ENCODE results near the gene RASGRF1.

The RASGRF1 gene

GRCh38 chr15:79065706-79066376 is 24.7 kb downstream of the RASGRF1 start:
- DNase-seq = no peak

- no peak for DNase-seq
Observed at GRCh38 chr15:79065361-79065705, 25.2 kb downstream of the RASGRF1 start.

GRCh38 chr15:79064496-79064895 is 26.1 kb downstream of the RASGRF1 start:
- DNase-seq = no peak

GRCh38 chr15:79060175-79060574 is 30.4 kb downstream of the RASGRF1 start:
- no peak for DNase-seq

- no peak for DNase-seq
Observed at GRCh38 chr15:79059081-79059572, 31.5 kb downstream of the RASGRF1 start.

GRCh38 chr15:79058260-79058850 is 32.2 kb downstream of the RASGRF1 start:
- DNase-seq = no peak

- no peak for DNase-seq
Observed at GRCh38 chr15:79057050-79057449, 33.5 kb downstream of the RASGRF1 start.

GRCh38 chr15:79054350-79054749 is 36.2 kb downstream of the RASGRF1 start:
- DNase-seq = no peak

GRCh38 chr15:79053894-79054293 is 36.7 kb downstream of the RASGRF1 start:
- no peak for DNase-seq

GRCh38 chr15:79051941-79052731 is 38.4 kb downstream of the RASGRF1 start:
- no peak for DNase-seq

GRCh38 chr15:79051029-79051428 is 39.6 kb downstream of the RASGRF1 start:
- no peak for DNase-seq

GRCh38 chr15:79050341-79050740 is 40.2 kb downstream of the RASGRF1 start:
- DNase-seq = no peak

- DNase-seq = no peak
Observed at GRCh38 chr15:79049416-79049815, 41.2 kb downstream of the RASGRF1 start.

GRCh38 chr15:79047676-79048439 is 42.7 kb downstream of the RASGRF1 start:
- no peak for DNase-seq

GRCh38 chr15:79046691-79047404 is 43.7 kb downstream of the RASGRF1 start:
- DNase-seq = no peak

- no peak for DNase-seq
Observed at GRCh38 chr15:79045041-79045440, 45.5 kb downstream of the RASGRF1 start.

GRCh38 chr15:79042213-79042928 is 48.2 kb downstream of the RASGRF1 start:
- DNase-seq = no peak

GRCh38 chr15:79041601-79042168 is 48.9 kb downstream of the RASGRF1 start:
- DNase-seq = no peak

- no peak for DNase-seq
Observed at GRCh38 chr15:79037848-79038247, 52.7 kb downstream of the RASGRF1 start.

- DNase-seq = no peak
Observed at GRCh38 chr15:79036323-79036722, 54.3 kb downstream of the RASGRF1 start.

GRCh38 chr15:79035814-79036213 is 54.8 kb downstream of the RASGRF1 start:
- DNase-seq = no peak

Measured in fibroblast of skin of right quadriceps (primary cell).